Astrocyte of the spinal cord (primary cell): ENCODE measurements around the gene TSPAN11.

Source experiments
- DNase-seq: peaks from one replicate; pipeline ENCODE4 v3.0.0; 2011; ENCODE audit warnings: low read depth, low spot score
- H3K4me3 ChIP-seq: 2 replicates; pipeline ENCODE4 v1.5.1; 2011; ENCODE audit warnings: low read depth, mild to moderate bottlenecking, low read length, moderate library complexity
- in situ Hi-C: cut with HindIII; loops from 2 replicates; pipeline ENCODE4 v1.10.0; 2017; ENCODE audit warnings: low sequenced_read_pairs
- TF ChIP-seq, protein P1 (sequence below): IDR thresholded peaks from 2 replicates; pipeline ENCODE4 v1.5.1; 2012; ENCODE audit warnings: low read depth, mild to moderate bottlenecking, low read length, inconsistent platforms

TSPAN11 gene

DNA sequence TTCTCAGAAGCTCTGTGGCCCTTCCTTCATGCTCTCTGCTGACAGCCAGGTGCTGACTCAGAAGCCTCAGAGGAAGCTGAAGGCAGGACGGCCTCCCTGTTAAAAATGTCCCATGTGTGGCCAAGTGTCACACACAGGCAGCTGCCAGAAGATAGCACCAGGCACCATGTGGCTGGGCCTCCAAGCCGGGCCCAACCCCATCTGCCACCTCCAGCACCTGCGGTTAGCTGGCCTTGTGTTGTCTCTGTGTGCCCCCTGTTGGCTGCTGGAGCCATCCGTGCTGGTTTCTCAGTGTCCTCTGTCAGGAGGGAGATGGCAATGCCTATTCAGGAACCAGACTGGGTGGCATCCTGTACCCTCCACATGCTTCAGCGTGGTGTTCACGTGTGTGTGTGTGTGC lies 63.2 kb downstream of the TSPAN11 start:
- in situ Hi-C loops: no loop called here
- TF ChIP-seq, protein P1, sequence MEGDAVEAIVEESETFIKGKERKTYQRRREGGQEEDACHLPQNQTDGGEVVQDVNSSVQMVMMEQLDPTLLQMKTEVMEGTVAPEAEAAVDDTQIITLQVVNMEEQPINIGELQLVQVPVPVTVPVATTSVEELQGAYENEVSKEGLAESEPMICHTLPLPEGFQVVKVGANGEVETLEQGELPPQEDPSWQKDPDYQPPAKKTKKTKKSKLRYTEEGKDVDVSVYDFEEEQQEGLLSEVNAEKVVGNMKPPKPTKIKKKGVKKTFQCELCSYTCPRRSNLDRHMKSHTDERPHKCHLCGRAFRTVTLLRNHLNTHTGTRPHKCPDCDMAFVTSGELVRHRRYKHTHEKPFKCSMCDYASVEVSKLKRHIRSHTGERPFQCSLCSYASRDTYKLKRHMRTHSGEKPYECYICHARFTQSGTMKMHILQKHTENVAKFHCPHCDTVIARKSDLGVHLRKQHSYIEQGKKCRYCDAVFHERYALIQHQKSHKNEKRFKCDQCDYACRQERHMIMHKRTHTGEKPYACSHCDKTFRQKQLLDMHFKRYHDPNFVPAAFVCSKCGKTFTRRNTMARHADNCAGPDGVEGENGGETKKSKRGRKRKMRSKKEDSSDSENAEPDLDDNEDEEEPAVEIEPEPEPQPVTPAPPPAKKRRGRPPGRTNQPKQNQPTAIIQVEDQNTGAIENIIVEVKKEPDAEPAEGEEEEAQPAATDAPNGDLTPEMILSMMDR: peak; percentile 36
- DNase-seq: no peak
- no peak overlapping the region for H3K4me3 ChIP-seq

DNA sequence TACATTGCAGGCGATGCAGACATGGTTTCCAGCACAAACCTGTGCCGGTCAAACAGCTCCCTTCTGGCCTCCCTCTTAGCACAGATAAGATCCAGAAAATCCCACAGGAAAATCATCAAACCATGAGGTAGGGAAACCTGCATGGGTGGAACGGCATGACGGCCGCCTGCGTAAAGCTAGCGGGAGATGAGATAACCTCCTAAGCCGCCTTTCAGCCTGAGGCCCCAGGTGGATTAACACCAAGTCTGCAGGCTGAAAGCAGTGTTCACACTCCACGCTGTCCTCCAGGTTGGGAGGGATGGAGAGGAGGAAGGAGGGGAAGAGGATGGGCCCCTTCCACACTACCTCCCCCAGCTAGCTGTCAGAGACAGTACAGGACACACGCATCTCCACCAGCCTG lies 63.8 kb downstream of the TSPAN11 start:
- TF ChIP-seq, protein P1: no peak
- no peak overlapping the region for H3K4me3 ChIP-seq
- DNase-seq: no peak
- in situ Hi-C loops: no loop called here

DNA sequence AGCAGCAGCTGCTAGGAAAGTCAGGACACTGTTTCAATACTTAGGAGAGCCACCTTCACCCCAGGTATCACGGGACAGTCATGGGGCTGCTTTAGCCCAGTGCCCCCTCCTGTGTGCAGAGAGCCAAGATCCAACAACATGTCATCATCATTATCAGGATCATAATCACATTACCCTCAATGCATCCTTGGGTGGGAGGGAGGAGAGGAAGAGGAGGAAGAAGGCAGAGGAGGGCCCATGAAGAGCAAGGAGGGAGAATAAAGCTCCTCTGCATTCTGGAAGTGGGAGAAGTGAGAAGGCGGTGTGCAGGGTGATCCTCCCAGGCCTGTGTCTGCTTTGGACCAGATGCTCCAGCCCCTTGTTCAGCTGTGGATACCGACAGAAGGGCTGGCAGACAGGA lies 64.2 kb downstream of the TSPAN11 start:
- TF ChIP-seq, protein P1: no peak
- in situ Hi-C loops: no loop called here

DNA sequence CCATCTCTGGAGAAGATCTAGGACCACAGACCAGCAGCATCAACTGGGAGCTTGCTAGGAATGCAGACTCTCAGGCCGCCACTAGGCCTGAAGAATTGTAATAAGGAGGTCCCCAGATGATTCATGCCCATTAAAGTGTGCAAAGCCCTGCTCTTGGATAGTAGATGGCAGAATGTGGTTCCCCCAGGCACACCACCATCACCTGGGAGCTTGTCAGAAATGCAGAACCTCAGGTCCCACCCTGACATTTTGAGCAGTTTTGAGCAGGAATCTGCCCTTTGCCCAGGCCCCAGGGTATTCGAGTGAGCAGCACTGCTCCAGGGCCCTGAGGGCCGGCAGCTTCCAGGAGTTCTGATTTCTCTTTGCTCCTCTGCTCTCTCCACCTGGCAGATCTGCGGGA lies 64.9 kb downstream of the TSPAN11 start:
- in situ Hi-C loops: no loop called here
- no peak overlapping the region for H3K4me3 ChIP-seq
- DNase-seq: no peak
- TF ChIP-seq, protein P1: no peak

More for the DNA sequence above, 64.2 kb downstream of the TSPAN11 start:
- no peak for DNase-seq
- H3K4me3 ChIP-seq: no peak overlapping the region

DNA sequence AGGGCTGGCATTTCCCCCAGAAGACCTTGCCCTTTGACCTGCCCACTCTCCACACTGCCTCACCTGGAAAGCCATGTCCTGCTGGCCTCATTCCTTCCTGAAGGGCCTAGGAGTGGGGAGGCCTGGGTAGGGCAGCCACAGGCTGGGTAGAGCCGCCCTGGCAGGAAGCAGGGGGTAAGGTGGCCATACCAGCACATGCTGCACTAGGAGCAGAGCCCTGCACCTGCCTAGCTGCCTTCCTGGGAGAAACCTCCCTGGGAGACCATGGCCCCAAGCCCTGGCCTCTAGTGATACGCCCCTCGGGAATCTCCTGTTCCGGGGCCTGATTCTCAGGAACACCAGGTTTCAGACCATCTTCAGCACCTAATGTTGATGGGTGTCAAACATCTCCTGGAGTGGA lies 65.8 kb downstream of the TSPAN11 start:
- H3K4me3 ChIP-seq: no peak overlapping the region
- DNase-seq: no peak
- in situ Hi-C loops: no loop called here
- TF ChIP-seq, protein P1: no peak

DNA sequence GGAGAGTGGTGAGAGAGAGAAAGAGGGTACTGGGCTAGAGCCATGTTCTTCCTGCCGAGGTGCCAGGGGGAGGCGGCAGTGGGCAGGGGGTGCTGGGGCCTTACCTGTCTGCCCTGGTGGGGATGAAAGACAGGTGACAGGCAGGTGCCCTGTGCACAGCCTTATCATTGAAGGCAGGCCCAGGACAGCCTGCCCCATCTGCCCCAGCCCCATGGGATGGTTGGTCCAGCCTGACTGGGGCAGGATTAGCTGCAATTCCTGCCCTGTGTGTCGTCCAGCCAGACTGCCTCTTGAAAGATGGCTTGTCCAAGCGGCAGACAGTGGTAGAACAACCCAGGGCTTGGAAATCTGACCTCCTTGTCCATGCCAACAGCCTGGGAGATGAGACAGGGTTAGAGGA lies 67.2 kb downstream of the TSPAN11 start:
- no peak for DNase-seq
- H3K4me3 ChIP-seq: no peak overlapping the region
- in situ Hi-C loops: no loop called here
- TF ChIP-seq, protein P1: no peak

DNA sequence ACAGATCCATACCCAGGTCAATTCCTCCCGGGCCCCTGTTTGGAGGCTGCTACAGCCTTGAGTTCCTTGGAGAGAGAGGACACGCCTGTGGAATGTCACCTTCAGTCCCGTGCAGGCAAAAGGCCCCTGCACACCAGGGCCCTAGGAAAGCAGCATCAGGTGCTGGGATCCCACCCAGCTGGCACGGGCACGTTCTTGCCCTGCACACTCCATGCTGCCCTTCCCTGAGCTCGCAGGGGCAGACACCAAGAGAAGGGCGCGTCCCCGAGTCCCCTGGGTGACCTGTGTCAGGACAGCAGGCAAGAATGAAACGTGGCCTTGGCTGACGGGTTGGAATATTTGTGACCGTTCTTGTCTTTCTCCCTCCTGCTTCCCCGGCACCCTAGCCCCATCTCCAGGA lies 67.7 kb downstream of the TSPAN11 start:
- TF ChIP-seq, protein P1: no peak
- no peak overlapping the region for H3K4me3 ChIP-seq
- DNase-seq: no peak
- in situ Hi-C loops: no loop called here
